GM23338 (cell line): Measurements from ENCODE around the gene DIDO1. TPM values are rescaled to one million over a fixed set of nuclear protein-coding genes. Genes with fewer than 3 reads are reported as not detected.
"Not testable (repeated sequence)": the region's sequence is repeated elsewhere in the genome, so short reads cannot be mapped to it uniquely, and the experiment has no call there.

Experiments
- ATAC-seq: fragments of 200-7000 bp; cut with Tn5 transposase; 3 replicates; pipeline ENCODE4 v1.9.1; 2020
- DNase-seq: peaks from one replicate; pipeline ENCODE4 v3.0.0-alpha.2; 2015; ENCODE audit warnings: low spot score
- H2AFZ ChIP-seq: fragments of 200-600 bp; sonication (generic); 2 replicates; pipeline ENCODE4 v1.8.0; 2016; ENCODE audit warnings: antibody characterized with exemption, mild to moderate bottlenecking, moderate library complexity
- H3F3A ChIP-seq: fragments of 200-600 bp; sonication (generic); replicated peaks from 2 replicates; pipeline ENCODE4 v1.8.0; 2017; ENCODE audit warnings: antibody characterized with exemption, mixed run types, low read depth
- H3K27ac ChIP-seq: fragments of 200-600 bp; sonication (generic); 2 replicates; pipeline ENCODE4 v1.6.1; 2016; ENCODE audit warnings: low read depth
- H3K27me3 ChIP-seq: fragments of 200-600 bp; sonication (generic); 2 replicates; pipeline ENCODE4 v1.8.0; 2016; ENCODE audit warnings: mild to moderate bottlenecking, mixed run types, moderate library complexity; ENCODE audit not compliant: insufficient read depth
- H3K36me3 ChIP-seq: fragments of 200-600 bp; sonication (generic); 2 replicates; pipeline ENCODE4 v1.8.0; 2016; ENCODE audit warnings: mild to moderate bottlenecking; ENCODE audit not compliant: insufficient read depth
- H3K4me1 ChIP-seq: fragments of 200-600 bp; sonication (generic); 2 replicates; pipeline ENCODE4 v1.8.0; 2016; ENCODE audit warnings: mild to moderate bottlenecking, moderate library complexity; ENCODE audit not compliant: insufficient read depth
- H3K4me2 ChIP-seq: fragments of 200-600 bp; sonication (generic); 2 replicates; pipeline ENCODE4 v1.7.1; 2017; ENCODE audit warnings: mixed run types
- H3K4me3 ChIP-seq: fragments of 200-600 bp; sonication (generic); 2 replicates; pipeline ENCODE4 v1.6.1; 2016; ENCODE audit warnings: mixed run types
- H3K79me2 ChIP-seq: fragments of 200-600 bp; sonication (generic); replicated peaks from 2 replicates; pipeline ENCODE4 v1.8.0; 2017; ENCODE audit warnings: mild to moderate bottlenecking; ENCODE audit not compliant: insufficient read depth
- H3K9me2 ChIP-seq: fragments of 200-600 bp; sonication (generic); 2 replicates; pipeline ENCODE4 v1.8.0; 2017; ENCODE audit not compliant: insufficient read depth
- H4K20me1 ChIP-seq: fragments of 200-600 bp; sonication (generic); replicated peaks from 2 replicates; pipeline ENCODE4 v1.8.0; 2017; ENCODE audit warnings: mild to moderate bottlenecking; ENCODE audit not compliant: insufficient read depth
- H3K27ac Mint-ChIP-seq: 2 replicates; pipeline ENCODE4 v1.8.0; 2020; ENCODE audit warnings: inconsistent platforms, mild to moderate bottlenecking, moderate library complexity, mixed read lengths
- H3K27me3 Mint-ChIP-seq: 3 replicates; pipeline ENCODE4 v1.8.0; 2022; ENCODE audit warnings: low read depth, mild to moderate bottlenecking, moderate library complexity, mixed read lengths, inconsistent platforms; ENCODE audit not compliant: insufficient read depth, poor library complexity
- H3K36me3 Mint-ChIP-seq: 3 replicates; pipeline ENCODE4 v1.8.0; 2021; ENCODE audit warnings: low read depth, mild to moderate bottlenecking, inconsistent platforms, moderate library complexity, mixed read lengths
- H3K4me1 Mint-ChIP-seq: 3 replicates; pipeline ENCODE4 v1.8.0; 2020; ENCODE audit warnings: mild to moderate bottlenecking, inconsistent platforms, mixed read lengths
- H3K4me3 Mint-ChIP-seq: 3 replicates; pipeline ENCODE4 v1.8.0; 2021; ENCODE audit warnings: moderate library complexity, mild to moderate bottlenecking, inconsistent platforms, mixed read lengths
- H3K9me3 Mint-ChIP-seq: 3 replicates; pipeline ENCODE4 v1.8.0; 2020; ENCODE audit warnings: moderate library complexity, mild to moderate bottlenecking, inconsistent platforms, mixed read lengths
- CREB1 ChIP-seq: fragments of 250-450 bp; sonication (Bioruptor Pico); IDR thresholded peaks from 2 replicates; pipeline ENCODE4 v1.5.0; 2020; ENCODE audit warnings: low read depth, mild to moderate bottlenecking, moderate library complexity
- EZH2 ChIP-seq: fragments of 200-600 bp; sonication (generic); IDR thresholded peaks from one replicate; pipeline ENCODE4 v1.8.0; 2017; ENCODE audit warnings: antibody characterized with exemption, mild to moderate bottlenecking, low read depth; ENCODE audit not compliant: unreplicated experiment
- EZH2phosphoT487 ChIP-seq: fragments of 200-600 bp; sonication (generic); IDR thresholded peaks from one replicate; pipeline ENCODE4 v1.8.1; 2018; ENCODE audit warnings: antibody characterized with exemption; ENCODE audit not compliant: unreplicated experiment
- JUNB ChIP-seq: IDR thresholded peaks from one replicate; pipeline ENCODE4 v1.6.1; 2016; ENCODE audit warnings: antibody characterized with exemption; ENCODE audit not compliant: unreplicated experiment
- NANOG ChIP-seq: IDR thresholded peaks from 2 replicates; pipeline ENCODE4 v1.6.1; 2016; ENCODE audit warnings: antibody characterized with exemption, borderline replicate concordance
- POLR2AphosphoS5 ChIP-seq: IDR thresholded peaks from 2 replicates; pipeline ENCODE4 v1.6.1; 2016; ENCODE audit warnings: antibody characterized with exemption, low read depth
- STAT1 ChIP-seq: IDR thresholded peaks from one replicate; pipeline ENCODE4 v1.6.1; 2016; ENCODE audit warnings: antibody characterized with exemption; ENCODE audit not compliant: unreplicated experiment
- ZNF114 ChIP-seq: fragments of 250-450 bp; sonication (Bioruptor Pico); IDR thresholded peaks from 2 replicates; pipeline ENCODE4 v1.5.0; 2020; ENCODE audit warnings: mild to moderate bottlenecking, moderate library complexity
- ZNF331 ChIP-seq: fragments of 250-450 bp; sonication (Bioruptor Pico); IDR thresholded peaks from 2 replicates; pipeline ENCODE4 v1.5.0; 2020; ENCODE audit warnings: low read depth, mild to moderate bottlenecking, moderate library complexity
- polyA plus RNA-seq: library from polyadenylated mRNA; unstranded; fragments of >200 nt; fragmentation: Nextera tagmentation; extraction: Ambion mirVana; gene quantifications from 2 replicates; pipeline ENCODE4 v1.2.1, GENCODE V29; 2016
- total RNA-seq: library from RNA; depleted of rRNA; stranded (reverse); fragments of >200 nt; shearing (Covaris generic); gene quantifications from 2 replicates; pipeline ENCODE4 v1.2.3, GENCODE V29; 2014
- TF ChIP-seq, protein P1 (sequence below): fragments of 250-450 bp; sonication (Bioruptor Pico); IDR thresholded peaks from 2 replicates; pipeline ENCODE4 v1.5.0; 2020; ENCODE audit warnings: mild to moderate bottlenecking, moderate library complexity
- TF ChIP-seq, protein P2 (sequence below): IDR thresholded peaks from 2 replicates; pipeline ENCODE4 v1.6.1; 2016; ENCODE audit warnings: antibody characterized with exemption
- TF ChIP-seq, protein P3 (sequence below), 2 experiments: fragments of 200-600 bp in 1 of 2; sonication (generic) in 1 of 2; conservative IDR thresholded peaks; 2 replicates each; pipeline versions ENCODE4 v1.5.1 to v1.6.1; 2016 to 2017; ENCODE audit warnings: antibody characterized with exemption in 2 of 2, low read depth in 2 of 2, mild to moderate bottlenecking in 2 of 2, moderate library complexity in 1 of 2

DIDO1 gene
- total and polyA plus RNA-seq, 2 experiments from 2014 or later, result 72.4 to 162 TPM

DNA sequence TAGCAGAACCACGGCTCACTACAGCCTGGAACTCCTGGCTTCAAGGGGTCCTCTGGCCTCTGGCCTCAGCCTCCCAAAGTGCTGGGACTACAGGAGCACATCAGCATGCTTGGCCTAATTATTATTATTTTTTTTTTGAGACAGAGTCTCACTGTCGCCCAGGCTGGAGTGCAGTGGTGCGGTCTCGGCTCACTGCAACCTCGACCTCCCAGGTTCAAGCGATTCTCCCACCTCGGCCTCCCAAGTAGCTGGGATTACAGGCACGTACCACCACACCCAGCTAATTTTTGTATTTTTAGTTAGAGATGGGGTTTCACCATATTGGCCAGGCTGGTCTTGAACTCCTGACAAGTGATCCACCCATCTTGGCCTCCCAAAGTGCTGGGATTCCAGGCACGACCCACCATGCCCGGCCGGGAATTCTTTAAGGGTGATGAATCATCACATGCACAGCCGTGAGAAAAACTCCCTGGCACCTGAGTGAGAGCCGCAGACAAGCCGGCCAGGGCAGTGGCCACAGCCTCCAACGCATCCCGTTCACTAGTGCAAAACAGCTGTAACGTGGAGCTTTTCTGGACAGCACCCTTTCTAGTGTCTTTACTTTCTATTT lies 3.1 kb downstream of the DIDO1 start:
- Histone ChIP-seq H3K4me3 (peak overlapping the region; percentile 95), H4K20me1 (peaks cover 65% of the 10 kb centered on the region), H3K27ac (peak overlapping the region; percentile 57), H3F3A (peaks cover 54% of the 10 kb centered on the region), H3K4me2 (peak overlapping the region; percentile 97), H3K4me1 (peaks cover 76% of the 10 kb centered on the region), H3K79me2 (peaks cover 98% of the 10 kb centered on the region)
- not testable (repeated sequence) for H3K27me3 ChIP-seq, ATAC-seq, H3K9me2 ChIP-seq, H2AFZ ChIP-seq, H3K36me3 ChIP-seq, H3K9me3 Mint-ChIP-seq
- Mint-ChIP-seq H3K27me3 (peaks cover 22% of the 10 kb centered on the region), H3K4me3 (peak overlapping the region; percentile 45; the same call in 2 of the 3 replicates), H3K36me3 (peaks cover 15% of the 10 kb centered on the region; the same call in 2 of the 3 replicates), H3K4me1 (peaks cover 64% of the 10 kb centered on the region), H3K27ac (peak overlapping the region; percentile 35; the same call in 1 of the 2 replicates)
- DNase-seq, result peak; percentile 64

DNA sequence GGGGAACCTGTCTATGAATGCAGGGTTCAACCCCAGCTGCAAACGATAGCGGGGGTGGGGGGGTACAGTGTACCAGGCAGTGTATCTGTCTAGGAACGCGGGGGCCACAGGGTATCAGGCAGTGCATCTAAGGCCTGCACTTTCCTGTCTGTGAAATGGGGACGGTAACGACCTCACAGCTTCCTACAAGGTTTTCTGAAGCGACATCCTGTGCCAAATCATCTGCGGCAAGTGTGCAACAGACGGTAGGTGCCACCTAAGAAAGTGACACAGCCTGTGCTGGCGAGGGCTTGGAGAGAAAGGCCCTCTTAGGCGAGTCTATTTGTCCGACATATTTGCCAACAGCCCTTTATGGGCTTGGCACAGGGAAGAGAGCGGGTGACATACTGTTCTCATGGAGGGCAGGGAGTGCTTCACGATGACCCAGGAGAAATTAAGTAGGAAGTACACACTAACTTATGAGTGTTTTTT lies 3.8 kb downstream of the DIDO1 start:
- no peaks in the 10 kb centered on the region for H3K9me2 ChIP-seq
- no peak overlapping the region for H2AFZ ChIP-seq
- H3K27me3 ChIP-seq, result no peaks in the 10 kb centered on the region
- Mint-ChIP-seq H3K4me1 (peaks cover 65% of the 10 kb centered on the region), H3K4me3 (peak overlapping the region; percentile 16; the same call in 1 of the 3 replicates), H3K27ac (peak overlapping the region; percentile 35), H3K36me3 (peaks cover 11% of the 10 kb centered on the region; the same call in 2 of the 3 replicates), H3K27me3 (peaks cover 21% of the 10 kb centered on the region), H3K9me3 (no peaks in the 10 kb centered on the region; the same call in 2 of the 3 replicates)
- H3K4me2 ChIP-seq, result peak overlapping the region; percentile 97
- H3K4me3 ChIP-seq, result peak overlapping the region; percentile 95
- peaks cover 98% of the 10 kb centered on the region for H3K79me2 ChIP-seq
- ATAC-seq (no peak), DNase-seq (no peak)
- H3K36me3 ChIP-seq, result peaks cover 2% of the 10 kb centered on the region; the same call in 1 of the 2 replicates
- peak overlapping the region; percentile 57; the same call in 1 of the 2 replicates for H3K27ac ChIP-seq
- H3F3A ChIP-seq, result peaks cover 51% of the 10 kb centered on the region
- H4K20me1 ChIP-seq, result peaks cover 72% of the 10 kb centered on the region
- H3K4me1 ChIP-seq, result peaks cover 78% of the 10 kb centered on the region
- TF ChIP-seq ZNF331 (no peak), NANOG (no peak), JUNB (no peak), CREB1 (CRISPR knock-in tag) (no peak), POLR2AphosphoS5 (no peak), EZH2phosphoT487 (no peak), EZH2 (no peak), STAT1 (no peak), ZNF114 (no peak)
- TF ChIP-seq, protein P1, sequence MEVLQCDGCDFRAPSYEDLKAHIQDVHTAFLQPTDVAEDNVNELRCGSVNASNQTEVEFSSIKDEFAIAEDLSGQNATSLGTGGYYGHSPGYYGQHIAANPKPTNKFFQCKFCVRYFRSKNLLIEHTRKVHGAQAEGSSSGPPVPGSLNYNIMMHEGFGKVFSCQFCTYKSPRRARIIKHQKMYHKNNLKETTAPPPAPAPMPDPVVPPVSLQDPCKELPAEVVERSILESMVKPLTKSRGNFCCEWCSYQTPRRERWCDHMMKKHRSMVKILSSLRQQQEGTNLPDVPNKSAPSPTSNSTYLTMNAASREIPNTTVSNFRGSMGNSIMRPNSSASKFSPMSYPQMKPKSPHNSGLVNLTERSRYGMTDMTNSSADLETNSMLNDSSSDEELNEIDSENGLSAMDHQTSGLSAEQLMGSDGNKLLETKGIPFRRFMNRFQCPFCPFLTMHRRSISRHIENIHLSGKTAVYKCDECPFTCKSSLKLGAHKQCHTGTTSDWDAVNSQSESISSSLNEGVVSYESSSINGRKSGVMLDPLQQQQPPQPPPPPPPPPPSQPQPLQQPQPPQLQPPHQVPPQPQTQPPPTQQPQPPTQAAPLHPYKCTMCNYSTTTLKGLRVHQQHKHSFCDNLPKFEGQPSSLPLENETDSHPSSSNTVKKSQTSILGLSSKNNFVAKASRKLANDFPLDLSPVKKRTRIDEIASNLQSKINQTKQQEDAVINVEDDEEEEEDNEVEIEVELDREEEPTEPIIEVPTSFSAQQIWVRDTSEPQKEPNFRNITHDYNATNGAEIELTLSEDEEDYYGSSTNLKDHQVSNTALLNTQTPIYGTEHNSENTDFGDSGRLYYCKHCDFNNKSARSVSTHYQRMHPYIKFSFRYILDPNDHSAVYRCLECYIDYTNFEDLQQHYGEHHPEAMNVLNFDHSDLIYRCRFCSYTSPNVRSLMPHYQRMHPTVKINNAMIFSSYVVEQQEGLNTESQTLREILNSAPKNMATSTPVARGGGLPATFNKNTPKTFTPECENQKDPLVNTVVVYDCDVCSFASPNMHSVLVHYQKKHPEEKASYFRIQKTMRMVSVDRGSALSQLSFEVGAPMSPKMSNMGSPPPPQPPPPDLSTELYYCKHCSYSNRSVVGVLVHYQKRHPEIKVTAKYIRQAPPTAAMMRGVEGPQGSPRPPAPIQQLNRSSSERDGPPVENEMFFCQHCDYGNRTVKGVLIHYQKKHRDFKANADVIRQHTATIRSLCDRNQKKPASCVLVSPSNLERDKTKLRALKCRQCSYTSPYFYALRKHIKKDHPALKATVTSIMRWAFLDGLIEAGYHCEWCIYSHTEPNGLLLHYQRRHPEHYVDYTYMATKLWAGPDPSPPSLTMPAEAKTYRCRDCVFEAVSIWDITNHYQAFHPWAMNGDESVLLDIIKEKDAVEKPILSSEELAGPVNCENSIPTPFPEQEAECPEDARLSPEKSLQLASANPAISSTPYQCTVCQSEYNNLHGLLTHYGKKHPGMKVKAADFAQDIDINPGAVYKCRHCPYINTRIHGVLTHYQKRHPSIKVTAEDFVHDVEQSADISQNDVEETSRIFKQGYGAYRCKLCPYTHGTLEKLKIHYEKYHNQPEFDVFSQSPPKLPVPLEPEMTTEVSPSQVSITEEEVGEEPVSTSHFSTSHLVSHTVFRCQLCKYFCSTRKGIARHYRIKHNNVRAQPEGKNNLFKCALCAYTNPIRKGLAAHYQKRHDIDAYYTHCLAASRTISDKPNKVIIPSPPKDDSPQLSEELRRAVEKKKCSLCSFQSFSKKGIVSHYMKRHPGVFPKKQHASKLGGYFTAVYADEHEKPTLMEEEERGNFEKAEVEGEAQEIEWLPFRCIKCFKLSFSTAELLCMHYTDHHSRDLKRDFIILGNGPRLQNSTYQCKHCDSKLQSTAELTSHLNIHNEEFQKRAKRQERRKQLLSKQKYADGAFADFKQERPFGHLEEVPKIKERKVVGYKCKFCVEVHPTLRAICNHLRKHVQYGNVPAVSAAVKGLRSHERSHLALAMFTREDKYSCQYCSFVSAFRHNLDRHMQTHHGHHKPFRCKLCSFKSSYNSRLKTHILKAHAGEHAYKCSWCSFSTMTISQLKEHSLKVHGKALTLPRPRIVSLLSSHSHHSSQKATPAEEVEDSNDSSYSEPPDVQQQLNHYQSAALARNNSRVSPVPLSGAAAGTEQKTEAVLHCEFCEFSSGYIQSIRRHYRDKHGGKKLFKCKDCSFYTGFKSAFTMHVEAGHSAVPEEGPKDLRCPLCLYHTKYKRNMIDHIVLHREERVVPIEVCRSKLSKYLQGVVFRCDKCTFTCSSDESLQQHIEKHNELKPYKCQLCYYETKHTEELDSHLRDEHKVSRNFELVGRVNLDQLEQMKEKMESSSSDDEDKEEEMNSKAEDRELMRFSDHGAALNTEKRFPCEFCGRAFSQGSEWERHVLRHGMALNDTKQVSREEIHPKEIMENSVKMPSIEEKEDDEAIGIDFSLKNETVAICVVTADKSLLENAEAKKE (CRISPR knock-in tag), result no peak
- TF ChIP-seq, protein P2, sequence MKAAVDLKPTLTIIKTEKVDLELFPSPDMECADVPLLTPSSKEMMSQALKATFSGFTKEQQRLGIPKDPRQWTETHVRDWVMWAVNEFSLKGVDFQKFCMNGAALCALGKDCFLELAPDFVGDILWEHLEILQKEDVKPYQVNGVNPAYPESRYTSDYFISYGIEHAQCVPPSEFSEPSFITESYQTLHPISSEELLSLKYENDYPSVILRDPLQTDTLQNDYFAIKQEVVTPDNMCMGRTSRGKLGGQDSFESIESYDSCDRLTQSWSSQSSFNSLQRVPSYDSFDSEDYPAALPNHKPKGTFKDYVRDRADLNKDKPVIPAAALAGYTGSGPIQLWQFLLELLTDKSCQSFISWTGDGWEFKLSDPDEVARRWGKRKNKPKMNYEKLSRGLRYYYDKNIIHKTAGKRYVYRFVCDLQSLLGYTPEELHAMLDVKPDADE, result no peak
- TF ChIP-seq, protein P3, sequence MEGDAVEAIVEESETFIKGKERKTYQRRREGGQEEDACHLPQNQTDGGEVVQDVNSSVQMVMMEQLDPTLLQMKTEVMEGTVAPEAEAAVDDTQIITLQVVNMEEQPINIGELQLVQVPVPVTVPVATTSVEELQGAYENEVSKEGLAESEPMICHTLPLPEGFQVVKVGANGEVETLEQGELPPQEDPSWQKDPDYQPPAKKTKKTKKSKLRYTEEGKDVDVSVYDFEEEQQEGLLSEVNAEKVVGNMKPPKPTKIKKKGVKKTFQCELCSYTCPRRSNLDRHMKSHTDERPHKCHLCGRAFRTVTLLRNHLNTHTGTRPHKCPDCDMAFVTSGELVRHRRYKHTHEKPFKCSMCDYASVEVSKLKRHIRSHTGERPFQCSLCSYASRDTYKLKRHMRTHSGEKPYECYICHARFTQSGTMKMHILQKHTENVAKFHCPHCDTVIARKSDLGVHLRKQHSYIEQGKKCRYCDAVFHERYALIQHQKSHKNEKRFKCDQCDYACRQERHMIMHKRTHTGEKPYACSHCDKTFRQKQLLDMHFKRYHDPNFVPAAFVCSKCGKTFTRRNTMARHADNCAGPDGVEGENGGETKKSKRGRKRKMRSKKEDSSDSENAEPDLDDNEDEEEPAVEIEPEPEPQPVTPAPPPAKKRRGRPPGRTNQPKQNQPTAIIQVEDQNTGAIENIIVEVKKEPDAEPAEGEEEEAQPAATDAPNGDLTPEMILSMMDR (conservative IDR thresholded peaks at IDR 0.05; ENCODE audit: low read depth in 2 of 2), result no peak
